ENCODE data around the gene LZTR1. TPM values are rescaled to one million over a fixed set of nuclear protein-coding genes. Genes with fewer than 3 reads are reported as not detected.
A peak's percentile ranks its signal among the peaks of the same experiment; 100 is the strongest.

The LZTR1 gene
- total and polyA plus RNA-seq, 3 donors from 2014 or later = 32.4 to 61.6 (median 61.5) TPM

GRCh38 chr22:21025763-21026755, 44.0 kb downstream of the LZTR1 start:
- intact Hi-C loops (cut with DNase I; ENCODE audit: low total_unique reads) = no loop called here
- Histone ChIP-seq H3K4me1 (peaks cover 23% of the 10 kb centered on the region), H3K27me3 (no peaks in the 10 kb centered on the region), H3K9me3 (no peaks in the 10 kb centered on the region), H3K36me3 (ENCODE audit: low read depth, missing control alignments) (no peaks in the 10 kb centered on the region), H3K4me3 (no peak overlapping the region), H3K27ac (no peak overlapping the region)
- DNase-seq = no peak
- TF ChIP-seq POLR2A (IDR thresholded peaks at IDR 0.05) = no peak
- TF ChIP-seq, protein P1, sequence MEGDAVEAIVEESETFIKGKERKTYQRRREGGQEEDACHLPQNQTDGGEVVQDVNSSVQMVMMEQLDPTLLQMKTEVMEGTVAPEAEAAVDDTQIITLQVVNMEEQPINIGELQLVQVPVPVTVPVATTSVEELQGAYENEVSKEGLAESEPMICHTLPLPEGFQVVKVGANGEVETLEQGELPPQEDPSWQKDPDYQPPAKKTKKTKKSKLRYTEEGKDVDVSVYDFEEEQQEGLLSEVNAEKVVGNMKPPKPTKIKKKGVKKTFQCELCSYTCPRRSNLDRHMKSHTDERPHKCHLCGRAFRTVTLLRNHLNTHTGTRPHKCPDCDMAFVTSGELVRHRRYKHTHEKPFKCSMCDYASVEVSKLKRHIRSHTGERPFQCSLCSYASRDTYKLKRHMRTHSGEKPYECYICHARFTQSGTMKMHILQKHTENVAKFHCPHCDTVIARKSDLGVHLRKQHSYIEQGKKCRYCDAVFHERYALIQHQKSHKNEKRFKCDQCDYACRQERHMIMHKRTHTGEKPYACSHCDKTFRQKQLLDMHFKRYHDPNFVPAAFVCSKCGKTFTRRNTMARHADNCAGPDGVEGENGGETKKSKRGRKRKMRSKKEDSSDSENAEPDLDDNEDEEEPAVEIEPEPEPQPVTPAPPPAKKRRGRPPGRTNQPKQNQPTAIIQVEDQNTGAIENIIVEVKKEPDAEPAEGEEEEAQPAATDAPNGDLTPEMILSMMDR (IDR thresholded peaks at IDR 0.05) = no peak
- 84 to 87% methylated on average over 20 to 26 of the region's 27 CpGs for WGBS, 2 donors

DNA sequence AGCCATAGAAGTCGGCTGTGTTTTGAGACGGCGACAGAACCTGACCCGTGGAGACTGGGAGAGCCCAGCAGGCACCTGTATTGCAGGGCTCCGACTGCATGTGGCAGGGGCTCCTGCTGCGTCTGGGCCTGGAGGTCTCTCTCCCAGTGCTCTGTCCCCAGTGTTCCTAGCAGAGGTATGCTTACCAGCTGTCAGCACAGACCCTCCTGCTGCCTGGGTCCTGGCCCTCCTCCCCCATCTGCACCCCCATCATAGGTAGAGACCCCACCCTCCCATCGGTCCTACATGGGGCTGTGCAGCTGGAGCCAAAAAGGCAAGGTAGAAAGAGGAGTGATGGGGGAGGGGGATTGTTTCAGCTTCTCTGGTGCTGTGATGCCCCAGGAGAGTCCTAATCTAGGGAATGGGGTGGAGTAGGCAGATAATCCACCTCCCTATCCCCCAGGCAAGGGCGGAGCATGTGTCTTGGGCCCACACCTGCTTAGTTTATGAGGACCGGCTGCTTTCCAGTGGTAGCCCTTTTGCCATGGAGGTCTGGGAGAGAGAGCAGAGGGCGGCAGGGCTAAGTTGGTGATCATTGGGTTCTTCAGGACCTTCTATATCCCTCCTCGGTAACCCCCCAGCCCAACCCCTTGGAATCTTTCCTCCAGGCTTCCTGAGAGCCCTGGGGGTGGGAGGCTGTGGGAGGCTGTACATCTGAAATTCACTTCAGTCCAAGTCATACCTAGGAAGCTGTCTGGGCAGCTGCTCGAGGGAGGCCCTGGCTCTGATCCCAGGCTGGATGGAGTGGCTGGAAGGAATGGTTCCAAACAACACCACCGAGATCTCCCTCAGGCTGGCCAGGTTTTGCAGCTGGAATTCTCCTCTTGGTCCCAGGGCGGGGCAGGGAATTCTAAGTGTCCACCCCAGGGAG, 44.9 kb downstream of the LZTR1 start:
- Histone ChIP-seq H3K4me3 (no peak overlapping the region), H3K4me1 (peaks cover 27% of the 10 kb centered on the region), H3K36me3 (ENCODE audit: low read depth, missing control alignments) (no peaks in the 10 kb centered on the region), H3K9me3 (no peaks in the 10 kb centered on the region), H3K27ac (no peak overlapping the region), H3K27me3 (no peaks in the 10 kb centered on the region)
- intact Hi-C loops (cut with DNase I; ENCODE audit: low total_unique reads) = no loop called here
- TF ChIP-seq, protein P1 (IDR thresholded peaks at IDR 0.05) = no peak
- no peak for TF ChIP-seq POLR2A (IDR thresholded peaks at IDR 0.05)
- peak; percentile 68 for DNase-seq
- WGBS, 2 donors = 66 to 75% methylated on average over 8 to 14 of the region's 14 CpGs

DNA sequence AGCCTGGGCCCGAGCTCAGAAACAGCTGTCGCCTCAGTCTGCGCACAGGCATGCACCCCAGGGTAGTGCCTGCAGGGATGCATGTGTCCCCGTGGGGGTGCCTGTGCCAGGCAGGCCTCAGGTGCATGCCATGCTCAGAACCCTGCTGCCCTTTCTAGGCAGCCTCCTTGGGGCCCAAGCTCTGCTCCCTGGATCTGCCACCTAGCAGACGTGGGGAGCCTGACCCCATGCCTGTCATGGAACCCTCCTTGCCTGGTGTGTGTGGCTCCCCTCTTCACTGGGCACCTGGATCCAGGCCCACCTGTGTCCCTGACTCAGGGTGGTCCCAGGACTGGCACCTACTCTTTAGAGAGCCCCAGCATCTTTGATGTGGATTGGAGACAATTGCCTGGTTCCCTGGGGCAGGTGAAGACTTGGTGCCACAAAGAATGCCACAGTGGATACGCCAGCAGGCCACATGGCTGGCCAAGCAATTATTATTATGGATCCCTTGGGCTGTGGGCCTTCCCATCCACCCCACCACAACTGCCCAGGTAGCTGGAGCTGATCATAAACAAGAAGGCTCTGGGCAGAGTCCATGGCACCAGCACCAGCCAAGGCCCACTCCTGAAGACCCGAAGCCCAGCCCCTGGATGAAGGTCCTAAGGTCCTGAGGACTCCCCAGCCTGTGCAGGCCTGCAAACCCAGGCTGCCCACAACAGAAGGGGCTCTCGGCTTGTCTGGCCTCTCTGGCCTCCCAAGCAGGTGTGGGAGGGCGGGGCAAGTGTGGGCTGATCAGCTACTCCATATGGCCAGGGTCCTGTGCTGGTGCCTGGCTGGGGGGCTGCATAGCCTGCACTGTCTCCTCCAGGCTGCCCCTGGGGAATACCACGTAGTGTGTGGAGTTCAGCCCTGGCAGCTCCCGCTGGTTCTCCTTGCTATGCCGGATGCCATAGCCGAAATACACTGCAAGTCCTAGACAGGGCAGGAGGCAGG, 46.5 kb downstream of the LZTR1 start:
- Histone ChIP-seq H3K27me3 (no peaks in the 10 kb centered on the region), H3K36me3 (ENCODE audit: low read depth, missing control alignments) (no peaks in the 10 kb centered on the region), H3K27ac (no peak overlapping the region), H3K9me3 (no peaks in the 10 kb centered on the region), H3K4me3 (no peak overlapping the region), H3K4me1 (peaks cover 27% of the 10 kb centered on the region)
- intact Hi-C loops (cut with DNase I; ENCODE audit: low total_unique reads) = no loop called here
- DNase-seq = no peak
- 93 to 98% methylated on average over 8 to 13 of the region's 13 CpGs for WGBS, 2 donors
- TF ChIP-seq, protein P1 (IDR thresholded peaks at IDR 0.05) = no peak
- TF ChIP-seq POLR2A (IDR thresholded peaks at IDR 0.05) = no peak

GRCh38 chr22:21029486-21030025, 47.5 kb downstream of the LZTR1 start:
- H3K9me3 ChIP-seq = no peaks in the 10 kb centered on the region
- WGBS, 2 donors = 69 to 83% methylated on average over 11 to 12 of the region's 12 CpGs
- no peak for DNase-seq
- no peaks in the 10 kb centered on the region for H3K27me3 ChIP-seq
- no peak for TF ChIP-seq POLR2A (IDR thresholded peaks at IDR 0.05)
- TF ChIP-seq, protein P1 (IDR thresholded peaks at IDR 0.05) = no peak
- H3K4me3 ChIP-seq = no peak overlapping the region
- no peaks in the 10 kb centered on the region for H3K36me3 ChIP-seq (ENCODE audit: low read depth, missing control alignments)
- peaks cover 27% of the 10 kb centered on the region for H3K4me1 ChIP-seq
- H3K27ac ChIP-seq = no peak overlapping the region
- intact Hi-C loops (cut with DNase I; ENCODE audit: low total_unique reads) = no loop called here

Measured in testis (tissue), 3 donors.